Pancreas (tissue), 10 donors: ENCODE measurements around the gene PXT1. TPM values are rescaled to one million over a fixed set of nuclear protein-coding genes. Genes with fewer than 3 reads are reported as not detected.
A peak's percentile ranks its signal among the peaks of the same experiment; 100 is the strongest.
"Not testable (repeated sequence)": the region's sequence is repeated elsewhere in the genome, so short reads cannot be mapped to it uniquely, and the experiment has no call there.

Experiments
- ATAC-seq, 4 donors: fragments of 200-7000 bp; cut with Tn5 transposase; one replicate each; pipeline versions ENCODE4 v1.8.0 to v1.9.1; 2020; ENCODE audit warnings: mild to moderate bottlenecking in 4 of 4, moderate library complexity in 4 of 4
- DNase-seq, 6 donors: peaks; one replicate each; pipeline ENCODE4 v3.0.0-alpha.2; 2020
- FAIRE-seq: peaks from 2 replicates; lab custom pipeline; 2012; peaks lifted over from hg19 to GRCh38; lab: Jason Lieb, UNC
- H3K27ac ChIP-seq, 4 donors: fragments of 200-600 bp; sonication (generic); 1 replicate in 3 of 4; 2 replicates in 1 of 4; pipeline versions ENCODE4 v1.5.0 to v1.8.0; 2020
- H3K27me3 ChIP-seq, 4 donors: fragments of 200-600 bp; one replicate each; pipeline ENCODE4 v1.8.0; 2021
- H3K36me3 ChIP-seq, 3 donors: fragments of 200-600 bp; sonication (generic) in 1 of 3; one replicate each; pipeline versions ENCODE4 v1.5.0 to v1.8.0; 2020 to 2021
- H3K4me1 ChIP-seq, 3 donors: fragments of 200-600 bp; one replicate each; pipeline ENCODE4 v1.8.0; 2021
- H3K4me3 ChIP-seq, 4 donors: fragments of 200-600 bp; sonication (generic) in 2 of 4; one replicate each; pipeline versions ENCODE4 v1.5.0 to v1.8.0; 2020 to 2021
- H3K9me3 ChIP-seq, 4 donors: fragments of 200-600 bp; one replicate each; pipeline ENCODE4 v1.8.0; 2021
- WGBS, 2 donors: extraction: QIAGEN DNeasy Blood & Tissue Kit; methylation state at CpG; one replicate each; pipeline ENCODE4 v1.1.7; 2013; 5-methylcytosine and 5-hydroxymethylcytosine counted together
- intact Hi-C, 3 donors: fragments of 100-400 bp; cut with DNase I; formaldehyde crosslinking; loops; one replicate each; pipeline versions ENCODE4 v1.11.1 to v1.14.2; 2022
- polyA plus RNA-seq, 2 donors: library from polyadenylated mRNA; stranded (reverse); fragments of 200-250 nt; gene quantifications; one replicate each; pipeline ENCODE4 v1.2.3, GENCODE V29; 2013
- total RNA-seq, 6 donors: library from RNA; stranded (reverse); fragmentation: NEBNext Ultra II Directional in 4 of 6; extraction: Animal tissue kit (Norgen Biotek cat#: 25700) in 4 of 6; gene quantifications; one replicate each; pipeline versions ENCODE4 v1.2.1 to v1.2.4, GENCODE V29; 2021 to 2023
- TF ChIP-seq, protein P1 (sequence below), 4 donors: fragments of 200-600 bp; sonication (generic) in 3 of 4; IDR thresholded peaks; one replicate each; pipeline versions ENCODE4 v1.5.0 to v1.8.0; 2021; ENCODE audit warnings: antibody characterized with exemption in 4 of 4
- donor health status: healthy with polysubstance abuse.
- donor health status: DM: no; HTN: no; CAD: no; lungs with moderate emphysema.
- donor health status: DM: no; HTN: no; CAD: no.
- donor health status: control.
- donor health status: control.
- donor health status: Bipolar disorder and iron deficiency.
- donor health status: DM: yes; HTN: yes; CAD: no.
- donor health status: DM: no; HTN: no; CAD: no.
- donor health status: DM: no; HTN: no; CAD: no.
- donor health status: DM: yes; HTN: yes; CAD: no.

PXT1 gene
- total and polyA plus RNA-seq, 8 donors = not detected

DNA sequence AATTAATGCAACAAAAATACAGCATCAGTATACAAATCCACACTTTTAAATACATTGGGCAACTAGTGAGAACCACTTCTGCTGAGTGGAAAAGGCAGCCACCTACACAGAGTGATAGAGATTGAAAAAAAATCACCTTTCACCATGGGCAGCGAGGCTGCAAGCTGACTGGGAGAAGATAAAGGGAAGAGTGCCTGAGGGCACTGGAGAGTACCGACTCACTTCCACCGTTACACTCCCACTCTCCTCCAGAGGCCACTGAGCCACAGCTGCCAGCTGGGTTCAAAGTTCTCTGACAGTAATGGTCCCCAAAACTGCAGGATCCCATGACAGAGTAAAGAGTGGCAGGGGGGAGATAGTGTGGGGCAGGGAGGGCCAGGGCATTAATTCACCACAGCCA lies 24.1 kb downstream of the PXT1 start:
- WGBS, 2 donors = 95 to 98% methylated on average over 3 of the region's 3 CpGs
- Histone ChIP-seq H3K4me3 (no peak overlapping the region), H3K9me3 (no peaks in the 10 kb centered on the region), H3K27ac (no peak overlapping the region), H3K36me3 (no peaks in the 10 kb centered on the region), H3K27me3 (no peaks in the 10 kb centered on the region), H3K4me1 (peaks cover 0 to 3% (median 0%) of the 10 kb centered on the region in 3 donors)
- TF ChIP-seq, protein P1, sequence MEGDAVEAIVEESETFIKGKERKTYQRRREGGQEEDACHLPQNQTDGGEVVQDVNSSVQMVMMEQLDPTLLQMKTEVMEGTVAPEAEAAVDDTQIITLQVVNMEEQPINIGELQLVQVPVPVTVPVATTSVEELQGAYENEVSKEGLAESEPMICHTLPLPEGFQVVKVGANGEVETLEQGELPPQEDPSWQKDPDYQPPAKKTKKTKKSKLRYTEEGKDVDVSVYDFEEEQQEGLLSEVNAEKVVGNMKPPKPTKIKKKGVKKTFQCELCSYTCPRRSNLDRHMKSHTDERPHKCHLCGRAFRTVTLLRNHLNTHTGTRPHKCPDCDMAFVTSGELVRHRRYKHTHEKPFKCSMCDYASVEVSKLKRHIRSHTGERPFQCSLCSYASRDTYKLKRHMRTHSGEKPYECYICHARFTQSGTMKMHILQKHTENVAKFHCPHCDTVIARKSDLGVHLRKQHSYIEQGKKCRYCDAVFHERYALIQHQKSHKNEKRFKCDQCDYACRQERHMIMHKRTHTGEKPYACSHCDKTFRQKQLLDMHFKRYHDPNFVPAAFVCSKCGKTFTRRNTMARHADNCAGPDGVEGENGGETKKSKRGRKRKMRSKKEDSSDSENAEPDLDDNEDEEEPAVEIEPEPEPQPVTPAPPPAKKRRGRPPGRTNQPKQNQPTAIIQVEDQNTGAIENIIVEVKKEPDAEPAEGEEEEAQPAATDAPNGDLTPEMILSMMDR (IDR thresholded peaks at IDR 0.05) = no peak
- FAIRE-seq (no peak), ATAC-seq (no peak), DNase-seq (no peak)
- intact Hi-C loops = no loop called here

DNA sequence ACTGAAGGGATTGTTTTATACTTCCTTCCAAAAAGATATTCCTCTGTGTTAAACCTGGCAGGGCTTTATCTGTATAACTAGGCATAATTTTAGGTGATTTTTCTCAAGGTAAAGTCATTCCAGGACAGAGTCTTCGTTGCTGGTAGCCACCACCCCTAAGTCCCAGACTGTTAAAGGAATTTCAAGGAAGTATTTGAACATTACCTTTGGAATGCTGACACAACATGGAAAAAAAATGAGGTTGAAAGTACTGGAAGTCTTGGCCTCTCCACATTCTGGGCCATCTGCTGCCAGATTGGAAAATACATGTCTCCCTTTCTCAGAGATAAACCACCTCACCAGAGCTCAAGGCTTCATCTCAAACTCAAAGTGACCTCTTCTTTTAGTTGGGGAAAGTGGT lies 28.2 kb downstream of the PXT1 start:
- TF ChIP-seq, protein P1 (IDR thresholded peaks at IDR 0.05) = no peak
- Histone ChIP-seq H3K27ac (no peak overlapping the region), H3K9me3 (no peaks in the 10 kb centered on the region), H3K27me3 (no peaks in the 10 kb centered on the region), H3K36me3 (no peaks in the 10 kb centered on the region), H3K4me1 (no peaks in the 10 kb centered on the region), H3K4me3 (no peak overlapping the region)
- ATAC-seq (peak in 2 of 4 donors; percentile 40 to 62), FAIRE-seq (no peak), DNase-seq (no peak)
- WGBS, 2 donors = 9 to 11% methylated on average over 1 of the region's 1 CpG
- intact Hi-C loops = no loop called here

DNA sequence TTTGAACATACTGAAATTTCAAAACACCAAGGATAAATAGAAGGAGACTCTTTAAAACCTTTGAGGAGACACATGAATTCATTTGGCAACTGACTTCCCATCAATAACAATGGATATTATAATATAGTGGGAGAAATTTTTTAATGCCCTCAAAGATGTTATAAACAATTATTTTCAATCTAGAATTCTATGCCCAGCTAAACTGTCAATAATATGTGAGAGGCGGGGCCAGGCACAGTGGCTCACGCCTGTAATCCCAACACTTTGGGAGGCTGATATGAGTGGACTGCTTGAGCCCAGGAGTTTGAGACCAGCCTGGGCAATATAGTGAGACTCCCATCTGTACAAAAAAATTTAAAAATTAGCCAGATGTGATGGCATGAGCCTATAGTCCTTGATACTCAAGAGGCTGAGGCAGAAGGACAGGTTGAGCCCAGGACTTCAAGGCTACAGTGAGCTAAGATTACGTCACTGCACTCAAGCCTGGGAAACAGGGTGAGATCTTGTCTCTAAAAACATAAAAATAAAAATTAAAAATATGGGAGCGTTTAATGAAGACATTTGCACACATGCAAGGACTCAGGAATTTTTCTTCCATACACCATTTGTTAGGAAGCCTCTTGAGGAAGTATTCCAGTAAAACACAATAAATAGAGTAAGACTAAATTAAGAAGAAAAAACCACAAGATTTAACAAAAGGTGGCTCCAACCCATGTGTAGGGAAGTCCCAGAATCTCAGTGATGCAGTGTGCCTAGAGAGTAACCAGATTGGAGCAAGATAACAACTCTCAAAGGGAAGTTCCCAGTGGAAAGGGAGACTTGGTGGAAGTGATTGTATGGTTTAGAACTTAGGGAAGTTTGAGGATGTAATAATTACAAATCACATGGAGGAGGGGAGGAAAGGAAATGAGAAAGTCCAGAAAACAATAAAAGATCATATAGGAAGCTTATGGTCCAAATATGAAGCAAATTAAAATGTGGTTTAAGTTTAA lies 28.9 kb downstream of the PXT1 start:
- DNase-seq (no peak), ATAC-seq (peak in 1 of 4 donors; percentile 39), FAIRE-seq (no peak)
- Histone ChIP-seq H3K4me3 (no peak overlapping the region), H3K27ac (no peak overlapping the region), H3K27me3 (no peaks in the 10 kb centered on the region), H3K4me1 (no peaks in the 10 kb centered on the region), H3K36me3 (no peaks in the 10 kb centered on the region), H3K9me3 (no peaks in the 10 kb centered on the region)
- WGBS, 2 donors = 86 to 94% methylated on average over 4 of the region's 4 CpGs
- TF ChIP-seq, protein P1 (IDR thresholded peaks at IDR 0.05) = no peak
- intact Hi-C loops = no loop called here

DNA sequence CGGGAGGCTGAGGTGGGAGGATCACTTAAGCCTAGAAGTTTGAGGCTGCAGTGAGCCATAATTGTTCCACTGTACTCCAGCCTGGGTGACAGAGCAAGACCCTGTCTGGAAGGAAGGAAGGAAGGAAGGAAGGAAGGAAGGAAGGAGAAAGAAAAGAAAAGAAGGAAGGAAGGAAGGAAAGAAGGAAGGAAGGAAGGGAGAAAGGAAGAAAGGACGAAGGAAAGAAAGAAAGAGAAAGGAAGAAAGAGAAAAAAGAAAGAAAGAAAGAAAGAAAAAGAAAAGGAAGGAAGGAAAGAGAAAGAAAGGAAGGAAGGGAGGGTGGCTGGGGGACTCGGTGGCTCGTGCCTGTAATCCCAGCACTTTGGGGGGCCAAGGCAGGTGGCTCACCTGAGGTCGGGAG lies 32.9 kb downstream of the PXT1 start:
- H3K4me3 ChIP-seq, H3K36me3 ChIP-seq, FAIRE-seq, H3K9me3 ChIP-seq, DNase-seq, ATAC-seq, H3K4me1 ChIP-seq, H3K27me3 ChIP-seq, intact Hi-C loops, H3K27ac ChIP-seq: not testable (repeated sequence)
- 70 to 72% methylated on average over 5 of the region's 5 CpGs for WGBS, 2 donors

DNA sequence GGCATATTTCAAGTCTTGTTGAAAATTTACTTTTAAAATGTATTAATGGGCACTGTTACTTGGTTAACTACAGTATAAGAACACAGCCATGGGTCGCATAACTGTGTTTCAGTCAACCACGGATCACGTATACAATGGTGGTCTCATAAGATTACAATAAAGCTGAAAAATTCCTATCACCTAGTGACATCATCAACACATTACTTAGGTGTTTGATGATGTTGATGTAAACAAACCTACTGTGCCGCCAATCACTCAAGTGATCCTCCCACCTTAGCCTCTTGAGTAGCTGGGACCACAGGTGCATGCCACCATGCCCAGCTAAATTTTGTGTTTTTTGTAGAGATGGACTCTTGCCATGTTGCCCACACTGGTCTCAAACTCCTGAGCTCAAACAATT lies 38.5 kb downstream of the PXT1 start:
- TF ChIP-seq, protein P1 (IDR thresholded peaks at IDR 0.05) = no peak
- FAIRE-seq = no peak

More for the DNA sequence above, 38.5 kb downstream of the PXT1 start:
- no peaks in the 10 kb centered on the region for H3K36me3 ChIP-seq
- H3K27me3 ChIP-seq = no peaks in the 10 kb centered on the region
- intact Hi-C loops = no loop called here
- no peak overlapping the region for H3K27ac ChIP-seq
- no peak for ATAC-seq
- no peaks in the 10 kb centered on the region for H3K9me3 ChIP-seq
- no peak overlapping the region for H3K4me3 ChIP-seq
- DNase-seq = no peak
- 83 to 89% methylated on average over 4 of the region's 4 CpGs for WGBS, 2 donors
- no peaks in the 10 kb centered on the region for H3K4me1 ChIP-seq
